NCI-H1417 (cell line): Measurements from ENCODE around the gene LIN54.
"Not testable (repeated sequence)": the region's sequence is repeated elsewhere in the genome, so short reads cannot be mapped to it uniquely, and the experiment has no call there.

ENCODE experiments used
- DNase-seq, 3 experiments: peaks; one replicate each; lab custom pipeline; 2025; lab: John Stamatoyannopoulos, UW

LIN54 gene

GRCh38 chr4:82947498-82947897, 63.1 kb downstream of the LIN54 start:
- DNase-seq, result no peak

GRCh38 chr4:82939414-82939813, 71.2 kb downstream of the LIN54 start:
- no peak for DNase-seq

- no peak for DNase-seq
Measured at GRCh38 chr4:82934441-82934840, 76.2 kb downstream of the LIN54 start.

GRCh38 chr4:82930848-82931755, 79.5 kb downstream of the LIN54 start:
- DNase-seq, result no peak

- no peak for DNase-seq
Measured at GRCh38 chr4:82921795-82922194, 88.8 kb downstream of the LIN54 start.

- no peak for DNase-seq
Measured at GRCh38 chr4:82919386-82919785, 91.2 kb downstream of the LIN54 start.

GRCh38 chr4:82918091-82918490, 92.5 kb downstream of the LIN54 start:
- no peak for DNase-seq

- not testable (repeated sequence) for DNase-seq
Measured at GRCh38 chr4:82913968-82914367, 96.7 kb downstream of the LIN54 start.

- no peak for DNase-seq
Measured at GRCh38 chr4:82913305-82913704, 97.3 kb downstream of the LIN54 start.

GRCh38 chr4:82909326-82909725, 101.3 kb downstream of the LIN54 start:
- DNase-seq, result no peak

- no peak for DNase-seq
Measured at GRCh38 chr4:82906469-82906868, 104.2 kb downstream of the LIN54 start.

GRCh38 chr4:82905205-82905604, 105.4 kb downstream of the LIN54 start:
- no peak for DNase-seq

GRCh38 chr4:82903737-82904136, 106.9 kb downstream of the LIN54 start:
- no peak for DNase-seq

- DNase-seq, result no peak
Measured at GRCh38 chr4:82901183-82901718, 109.4 kb downstream of the LIN54 start.

- DNase-seq, result peak; percentile 99
Measured at GRCh38 chr4:82900411-82901182, 110.0 kb downstream of the LIN54 start, which contains the start of gene THAP9. TSS of gene THAP9 (plus strand) at chr4:82900735. CDS start at chr4:82900803, 68 bp downstream.

GRCh38 chr4:82900066-82900410, 110.6 kb downstream of the LIN54 start:
- peak in 1 of 3 experiments; percentile 76 for DNase-seq

GRCh38 chr4:82899374-82900065, 111.1 kb downstream of the LIN54 start:
- DNase-seq, result peak in 1 of 3 experiments; percentile 57

- DNase-seq, result peak in 1 of 3 experiments; percentile 24
Measured at GRCh38 chr4:82898322-82899243, 112.0 kb downstream of the LIN54 start.

- no peak for DNase-seq
Measured at GRCh38 chr4:82896755-82897154, 113.9 kb downstream of the LIN54 start.

- no peak for DNase-seq
Measured at GRCh38 chr4:82893942-82894341, 116.7 kb downstream of the LIN54 start.

GRCh38 chr4:82892467-82892802, 118.2 kb downstream of the LIN54 start:
- no peak for DNase-seq
